B cell (primary cell): Measurements from ENCODE around the gene RARA. TPM values are rescaled to one million over a fixed set of nuclear protein-coding genes. Genes with fewer than 3 reads are reported as not detected.

Experiments used
- ATAC-seq: fragments of 200-7000 bp; cut with Tn5 transposase; one replicate; pipeline ENCODE4 v1.10.0; 2021; ENCODE audit warnings: low read depth, mild to moderate bottlenecking, moderate number of reproducible peaks, moderate library complexity
- CTCF ChIA-PET: fragments of 350-600 bp; sonication (Branson Sonifier 250); formaldehyde crosslinking; loops from one replicate; lab custom pipeline; 2021; ENCODE audit warnings: antibody characterized with exemption, inconsistent platforms; lab: Charles Lee
- POLR2A ChIA-PET: fragments of 350-600 bp; sonication (Branson Sonifier 250); formaldehyde crosslinking; loops from one replicate; lab custom pipeline; 2021; ENCODE audit warnings: antibody characterized with exemption; lab: Charles Lee
- DNase-seq: peaks from one replicate; pipeline ENCODE4 v3.0.0; 2013
- H2AFZ ChIP-seq: 2 replicates; pipeline ENCODE4 v1.6.1; 2012; ENCODE audit warnings: mild to moderate bottlenecking, low read depth, low read length; ENCODE audit not compliant: insufficient read depth, poor library complexity, severe bottlenecking
- H3K27ac ChIP-seq, 2 donors: 1 replicate in 1 of 2; 2 replicates in 1 of 2; pipeline ENCODE4 v1.5.1; 2012 to 2013; ENCODE audit warnings: low read length in 2 of 2, mild to moderate bottlenecking in 2 of 2, moderate library complexity in 1 of 2
- H3K27me3 ChIP-seq, 4 experiments: fragments of 200-600 bp in 1 of 4; sonication (generic) in 1 of 4; replicated peaks in 1 of 4; 1 replicate in 2 of 4; 2 replicates in 2 of 4; pipeline versions ENCODE4 v1.6.1 to v1.7.0; 2013 to 2016; ENCODE audit warnings: low read length in 3 of 4, mild to moderate bottlenecking in 2 of 4, mixed read lengths in 1 of 4, moderate library complexity in 1 of 4; ENCODE audit not compliant: insufficient read depth in 4 of 4, control insufficient read depth in 3 of 4; ENCODE audit errors: control extremely low read depth in 1 of 4
- H3K36me3 ChIP-seq, 2 experiments: replicated peaks in 1 of 2; 1 replicate in 1 of 2; 2 replicates in 1 of 2; pipeline versions ENCODE4 v1.6.1 to v1.7.1; 2013; ENCODE audit warnings: low read length in 1 of 2; ENCODE audit not compliant: insufficient read depth in 2 of 2, control insufficient read depth in 1 of 2; ENCODE audit errors: control extremely low read depth in 1 of 2, extremely low read depth in 1 of 2
- H3K4me1 ChIP-seq, 2 donors: fragments of 200-600 bp in 1 of 2; sonication (generic) in 1 of 2; 1 replicate in 1 of 2; 2 replicates in 1 of 2; pipeline versions ENCODE4 v1.5.1 to v1.6.1; 2013 to 2017; ENCODE audit warnings: low read length in 2 of 2; ENCODE audit not compliant: control insufficient read depth in 2 of 2, insufficient read depth in 2 of 2
- H3K4me2 ChIP-seq: replicated peaks from 2 replicates; pipeline ENCODE3; 2012; ENCODE audit warnings: mild to moderate bottlenecking, low read depth, low read length; ENCODE audit not compliant: poor library complexity, severe bottlenecking
- H3K4me3 ChIP-seq, 5 experiments: fragments of 200-600 bp in 1 of 5; sonication (generic) in 1 of 5; 1 replicate in 3 of 5; 2 replicates in 2 of 5; pipeline versions ENCODE4 v1.5.1 to v1.7.0; 2011 to 2016; ENCODE audit warnings: low read length in 4 of 5, mild to moderate bottlenecking in 4 of 5, low read depth in 2 of 5, control low read depth in 1 of 5, moderate library complexity in 1 of 5; ENCODE audit not compliant: insufficient read depth in 1 of 5; ENCODE audit errors: control extremely low read depth in 1 of 5, extremely low read depth in 1 of 5
- H3K79me2 ChIP-seq: fragments of 200-600 bp; sonication (generic); one replicate; pipeline ENCODE4 v1.6.0; 2016; ENCODE audit warnings: low read length; ENCODE audit not compliant: control insufficient read depth, insufficient read depth
- H3K9ac ChIP-seq: fragments of 200-600 bp; sonication (generic); 2 replicates; pipeline ENCODE4 v1.6.1; 2017; ENCODE audit warnings: mild to moderate bottlenecking, low read length, moderate library complexity
- H3K9me3 ChIP-seq, 3 donors: one replicate each; pipeline versions ENCODE4 v1.6.1 to v1.7.1; 2013; ENCODE audit warnings: low read length in 2 of 3; ENCODE audit not compliant: control insufficient read depth in 2 of 3, insufficient read depth in 1 of 3; ENCODE audit errors: control extremely low read depth in 1 of 3
- H4K20me1 ChIP-seq: 2 replicates; pipeline ENCODE4 v1.6.0; 2012; ENCODE audit warnings: mild to moderate bottlenecking, low read length; ENCODE audit not compliant: insufficient read depth, control insufficient read depth, poor library complexity, severe bottlenecking
- H3K27ac Mint-ChIP-seq: one replicate; pipeline ENCODE4 v1.8.0; 2021; ENCODE audit warnings: mixed read lengths
- H3K27me3 Mint-ChIP-seq: one replicate; pipeline ENCODE4 v1.8.0; 2021; ENCODE audit warnings: mixed read lengths
- H3K4me1 Mint-ChIP-seq: one replicate; pipeline ENCODE4 v1.8.0; 2021; ENCODE audit warnings: mixed read lengths
- H3K4me3 Mint-ChIP-seq: one replicate; pipeline ENCODE4 v1.8.0; 2021; ENCODE audit warnings: mixed read lengths
- H3K9me3 Mint-ChIP-seq: one replicate; pipeline ENCODE4 v1.8.0; 2022; ENCODE audit warnings: mixed read lengths; ENCODE audit not compliant: insufficient read depth
- CTCF ChIP-seq: fragments of 200-600 bp; IDR thresholded peaks from one replicate; pipeline ENCODE4 v1.8.0; 2022; ENCODE audit warnings: antibody characterized with exemption, mild to moderate bottlenecking
- EZH2 ChIP-seq: IDR thresholded peaks from 2 replicates; pipeline ENCODE4 v1.6.1; 2012; ENCODE audit warnings: borderline replicate concordance, low read depth, mild to moderate bottlenecking, moderate library complexity, low read length; ENCODE audit not compliant: insufficient read depth, poor library complexity, severe bottlenecking
- WGBS: methylation state at CpG from one replicate; pipeline ENCODE4 v1.1.5; 2013; ENCODE audit warnings: missing lambda C conversion rate; ENCODE audit not compliant: insufficient coverage; 5-methylcytosine and 5-hydroxymethylcytosine counted together
- intact Hi-C: fragments of 100-400 bp; cut with micrococcal nuclease; formaldehyde crosslinking; loops from one replicate; pipeline ENCODE4 v1.10.0; 2022
- polyA plus RNA-seq: library from polyadenylated mRNA; depleted of rRNA; stranded (reverse); fragments of >200 nt; gene quantifications from 2 replicates; pipeline ENCODE4 v1.2.3, GENCODE V29; 2012
- total RNA-seq, 2 donors: library from RNA; stranded (reverse); fragments of 120-200 nt in 1 of 2; gene quantifications; 1 replicate in 1 of 2; 2 replicates in 1 of 2; pipeline versions ENCODE4 v1.2.3 to v1.2.4, GENCODE V29; 2013 to 2022

RARA gene
- total and polyA plus RNA-seq, 2 donors (not counting 1 experiment from before 2014, with no cell fraction given) = 20.7 to 86.2 TPM

- Mint-ChIP-seq H3K4me1 (peaks cover 90% of the 10 kb centered on the region), H3K27me3 (no peaks in the 10 kb centered on the region), H3K4me3 (peak overlapping the region; percentile 97), H3K9me3 (no peaks in the 10 kb centered on the region), H3K27ac (peak overlapping the region; percentile 100)
- H3K4me1 ChIP-seq = peaks cover 83 to 94% of the 10 kb centered on the region in 2 donors
- ChIA-PET CTCF (interaction anchor here (1.0 to 12.7 kb wide), 7 partner anchors 11 to 40 kb away, joined by 3 to 119 read pairs (median 5); no protein-coding TSS in a partner anchor), POLR2A (interaction anchor here (0.6 to 6.5 kb wide), 14 partner anchors 9 to 1366 kb away, joined by 3 to 96 read pairs (median 4); partner anchors contain the start of genes EIF1, RARA and WIPF2)
- peak overlapping the region; percentile 48 to 94 (median 67) for H3K4me3 ChIP-seq
- no peaks in the 10 kb centered on the region for H3K27me3 ChIP-seq
- H3K36me3 ChIP-seq = no peaks in the 10 kb centered on the region
- peak; percentile 45 for ATAC-seq
- peak; percentile 99 for DNase-seq
- H3K79me2 ChIP-seq = peaks cover 98% of the 10 kb centered on the region
- peaks cover 8% of the 10 kb centered on the region for H4K20me1 ChIP-seq
- H3K4me2 ChIP-seq = peak overlapping the region; percentile 98
- H3K27ac ChIP-seq = peak overlapping the region; percentile 96
- WGBS = 2% methylated on average over 11 of the region's 19 CpGs
- H2AFZ ChIP-seq = no peak overlapping the region
- TF ChIP-seq CTCF (no peak), EZH2 (no peak)
- H3K9me3 ChIP-seq = no peaks in the 10 kb centered on the region
- intact Hi-C loops = loop anchor here (1.0 to 5.0 kb wide), 3 partner anchors 19 to 240 kb away; no protein-coding TSS in a partner anchor
- peak overlapping the region; percentile 92 for H3K9ac ChIP-seq
Measured at GRCh38 chr17:40322358-40323315, 13.7 kb downstream of the RARA start.
